GM19328 (cell line): ENCODE results near the gene GRHL3.

ENCODE experiments used
- ATAC-seq: cut with Tn5 transposase; IDR thresholded peaks from one replicate; pipeline ENCODE4 v1.9.1; 2021; ENCODE audit warnings: mild to moderate bottlenecking, moderate library complexity; ENCODE audit not compliant: unreplicated experiment

GRHL3 gene

GRCh38 chr1:24340770-24341169, 21.6 kb downstream of the GRHL3 start:
- no peak for ATAC-seq

GRCh38 chr1:24341260-24341659, 22.1 kb downstream of the GRHL3 start:
- no peak for ATAC-seq

- ATAC-seq, result no peak
These were observed 24.4 kb downstream of the GRHL3 start for GRCh38 chr1:24343412-24344089.

- ATAC-seq, result no peak
These were observed 25.1 kb downstream of the GRHL3 start for GRCh38 chr1:24344090-24344742.

GRCh38 chr1:24345334-24345733, 26.2 kb downstream of the GRHL3 start:
- no peak for ATAC-seq

GRCh38 chr1:24347159-24347934, 28.2 kb downstream of the GRHL3 start:
- no peak for ATAC-seq

- no peak for ATAC-seq
These were observed 29.0 kb downstream of the GRHL3 start for GRCh38 chr1:24348196-24348595.

- no peak for ATAC-seq
These were observed 30.7 kb downstream of the GRHL3 start for GRCh38 chr1:24349891-24350290.

GRCh38 chr1:24351247-24351646, 32.1 kb downstream of the GRHL3 start:
- ATAC-seq, result no peak

- no peak for ATAC-seq
These were observed 32.9 kb downstream of the GRHL3 start for GRCh38 chr1:24351918-24352627.

- no peak for ATAC-seq
These were observed 34.2 kb downstream of the GRHL3 start for GRCh38 chr1:24353292-24353891.

GRCh38 chr1:24355466-24355865, 36.3 kb downstream of the GRHL3 start:
- no peak for ATAC-seq

GRCh38 chr1:24357038-24357437, 37.9 kb downstream of the GRHL3 start:
- ATAC-seq, result no peak

- ATAC-seq, result no peak
These were observed 41.5 kb downstream of the GRHL3 start for GRCh38 chr1:24360681-24361080.

GRCh38 chr1:24361811-24362210, 42.7 kb downstream of the GRHL3 start:
- no peak for ATAC-seq

GRCh38 chr1:24362396-24362795, 43.2 kb downstream of the GRHL3 start:
- no peak for ATAC-seq

GRCh38 chr1:24362982-24363614, 43.9 kb downstream of the GRHL3 start:
- ATAC-seq, result no peak

GRCh38 chr1:24363994-24364393, 44.8 kb downstream of the GRHL3 start:
- no peak for ATAC-seq

- ATAC-seq, result no peak
These were observed 45.4 kb downstream of the GRHL3 start for GRCh38 chr1:24364605-24364974.

GRCh38 chr1:24364975-24365678, 46.0 kb downstream of the GRHL3 start:
- no peak for ATAC-seq
